HG03097 (cell line): ENCODE data around the gene NFYC.

ENCODE experiments used
- ATAC-seq: cut with Tn5 transposase; IDR thresholded peaks from one replicate; pipeline ENCODE4 v1.9.1; 2021; ENCODE audit not compliant: unreplicated experiment, low FRiP score

Gene NFYC

DNA sequence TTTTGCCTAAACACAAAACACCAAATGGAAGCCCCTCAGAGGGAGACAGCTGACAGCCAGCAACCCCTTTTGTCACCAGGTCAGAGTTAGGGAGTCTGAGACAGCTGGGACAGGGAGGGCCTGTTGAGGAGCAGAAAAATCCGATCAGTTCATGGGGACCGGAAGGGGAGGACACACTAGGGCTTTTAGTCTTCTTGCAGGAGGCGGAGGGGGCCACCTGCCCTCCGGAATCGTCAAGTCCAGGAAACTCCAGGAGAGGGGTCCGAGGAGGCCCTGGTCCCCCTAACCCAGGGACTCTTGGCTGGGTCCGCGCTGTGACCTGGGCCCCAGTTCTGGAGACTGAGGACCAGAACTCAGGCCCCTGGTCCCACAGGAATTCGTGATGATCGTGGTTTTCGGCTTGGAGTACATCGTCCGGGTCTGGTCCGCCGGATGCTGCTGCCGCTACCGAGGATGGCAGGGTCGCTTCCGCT lies 126.3 kb downstream of the NFYC start:
- ATAC-seq, result no peak

DNA sequence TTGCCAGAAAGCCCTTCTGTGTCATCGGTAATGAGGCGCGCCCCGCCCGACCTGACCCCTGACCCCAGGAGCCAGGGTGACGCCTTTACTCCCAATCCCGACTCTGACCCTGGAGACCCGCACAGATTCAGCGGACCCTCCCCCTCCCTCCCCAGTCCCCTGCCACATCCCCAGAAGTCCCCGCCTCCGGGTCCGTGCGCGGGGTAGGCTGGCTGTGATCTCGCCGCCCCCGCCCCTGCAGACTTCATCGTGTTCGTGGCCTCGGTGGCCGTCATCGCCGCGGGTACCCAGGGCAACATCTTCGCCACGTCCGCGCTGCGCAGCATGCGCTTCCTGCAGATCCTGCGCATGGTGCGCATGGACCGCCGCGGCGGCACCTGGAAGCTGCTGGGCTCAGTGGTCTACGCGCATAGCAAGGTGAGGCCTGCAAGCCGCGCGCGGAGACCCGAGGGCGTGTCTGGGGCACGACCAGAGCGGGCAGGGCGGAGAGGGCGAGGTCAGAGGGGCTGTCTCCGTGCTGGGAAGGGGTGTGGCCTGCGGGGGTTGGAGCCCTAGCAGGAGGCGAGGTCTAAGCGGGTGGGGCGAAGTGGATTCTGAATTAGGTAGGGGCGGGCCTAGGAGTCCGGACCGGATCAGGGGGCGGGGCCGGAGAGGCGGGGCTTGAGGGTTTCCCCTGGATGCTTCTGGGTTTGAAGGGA lies 126.9 kb downstream of the NFYC start:
- no peak for ATAC-seq

DNA sequence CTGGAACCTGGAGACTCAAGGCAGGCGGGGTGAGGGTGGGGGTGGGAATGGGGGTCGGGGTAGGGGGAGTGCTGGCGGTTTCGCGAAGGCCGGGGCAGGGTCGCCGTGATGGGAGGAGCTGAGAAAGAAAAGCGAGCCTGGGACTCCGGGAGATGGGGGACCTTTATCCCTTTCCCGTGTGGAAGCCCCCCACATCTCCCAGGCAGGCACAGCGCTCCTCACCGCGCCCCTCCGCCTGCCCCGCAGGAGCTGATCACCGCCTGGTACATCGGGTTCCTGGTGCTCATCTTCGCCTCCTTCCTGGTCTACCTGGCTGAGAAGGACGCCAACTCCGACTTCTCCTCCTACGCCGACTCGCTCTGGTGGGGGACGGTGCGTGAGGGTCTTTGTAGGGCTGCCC lies 127.6 kb downstream of the NFYC start:
- no peak for ATAC-seq

DNA sequence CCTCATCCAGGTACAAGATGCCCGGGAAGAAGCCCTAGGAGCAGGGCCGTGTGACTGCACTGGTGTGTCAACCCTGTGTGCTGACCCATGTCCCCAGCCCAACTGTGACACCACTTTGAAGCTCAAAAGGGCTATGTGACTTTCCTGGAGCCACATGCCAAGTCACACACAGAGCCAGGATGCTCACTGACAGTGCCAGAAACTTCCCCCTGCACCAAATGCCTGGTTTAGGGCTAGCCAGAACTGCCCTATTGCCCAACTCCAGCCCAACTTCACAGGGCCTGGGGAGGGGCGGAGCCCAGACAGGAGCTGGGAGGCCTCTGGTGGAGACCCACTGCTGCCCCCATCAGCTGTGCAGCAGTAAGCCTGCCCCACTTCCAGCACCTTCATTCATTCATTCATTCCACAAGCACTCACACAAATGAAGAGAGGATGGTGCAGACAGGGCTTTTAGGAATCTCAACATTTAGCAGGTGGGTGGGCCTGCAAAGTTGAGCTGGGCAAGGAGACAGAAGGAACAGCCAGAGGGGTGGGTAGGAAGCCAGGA lies 128.8 kb downstream of the NFYC start:
- ATAC-seq, result no peak
